HG03196 (cell line): ENCODE data around the gene IDH3B.

Experiments used
- ATAC-seq: cut with Tn5 transposase; IDR thresholded peaks from one replicate; pipeline ENCODE4 v1.9.1; 2021; ENCODE audit not compliant: unreplicated experiment

The IDH3B gene

GRCh38 chr20:2658414-2659354 lies 5.3 kb downstream of the IDH3B start:
- ATAC-seq: no peak

- ATAC-seq: no peak
These were observed 6.3 kb downstream of the IDH3B start for GRCh38 chr20:2657674-2658073.

- ATAC-seq: no peak
These were observed 6.8 kb downstream of the IDH3B start for GRCh38 chr20:2657241-2657640.

GRCh38 chr20:2656471-2657117 lies 7.4 kb downstream of the IDH3B start:
- ATAC-seq: no peak

GRCh38 chr20:2655331-2656116 lies 8.5 kb downstream of the IDH3B start:
- ATAC-seq: no peak

GRCh38 chr20:2654831-2655230 lies 9.2 kb downstream of the IDH3B start:
- no peak for ATAC-seq

- ATAC-seq: no peak
These were observed 9.6 kb downstream of the IDH3B start for GRCh38 chr20:2654384-2654822.

GRCh38 chr20:2653556-2654383 lies 10.2 kb downstream of the IDH3B start:
- ATAC-seq: no peak

- peak; percentile 48 for ATAC-seq
These were observed 11.1 kb downstream of the IDH3B start for GRCh38 chr20:2652724-2653555.

- peak; percentile 83 for ATAC-seq
These were observed 12.0 kb downstream of the IDH3B start, which contains the start of gene NOP56 for GRCh38 chr20:2651772-2652723. TSS of gene NOP56 (plus strand) at chr20:2652632. CDS start at chr20:2652661, 29 bp downstream.

GRCh38 chr20:2643708-2644107 lies 20.3 kb downstream of the IDH3B start:
- ATAC-seq: no peak

- no peak for ATAC-seq
These were observed 23.1 kb downstream of the IDH3B start for GRCh38 chr20:2640899-2641298.

- no peak for ATAC-seq
These were observed 23.8 kb downstream of the IDH3B start for GRCh38 chr20:2640260-2640659.

GRCh38 chr20:2637246-2637645 lies 26.8 kb downstream of the IDH3B start:
- ATAC-seq: no peak

- no peak for ATAC-seq
These were observed 30.6 kb downstream of the IDH3B start for GRCh38 chr20:2633381-2633780.

GRCh38 chr20:2631228-2631627 lies 32.8 kb downstream of the IDH3B start:
- no peak for ATAC-seq

- ATAC-seq: no peak
These were observed 37.0 kb downstream of the IDH3B start for GRCh38 chr20:2626853-2627541.

- no peak for ATAC-seq
These were observed 39.0 kb downstream of the IDH3B start for GRCh38 chr20:2625062-2625461.
